Erythroblast (primary cell): Measurements from ENCODE around the gene FAM174C.

Experiments
- GATA1 ChIP-seq: IDR thresholded peaks from 2 replicates; pipeline ENCODE4 v1.6.1; 2011; ENCODE audit warnings: low read depth, mild to moderate bottlenecking, control low read depth, low read length, moderate library complexity
- POLR2A ChIP-seq: IDR thresholded peaks from 2 replicates; pipeline ENCODE4 v1.6.1; 2011; ENCODE audit warnings: mild to moderate bottlenecking, low read length

- TF ChIP-seq POLR2A = no peak
- TF ChIP-seq GATA1 = no peak
These were observed 20.1 kb downstream of the FAM174C start for GRCh38 chr19:1295169-1296012.
